H1 (cell line): Measurements from ENCODE around the gene XPO5. TPM values are rescaled to one million over a fixed set of nuclear protein-coding genes. Genes with fewer than 3 reads are reported as not detected.

ENCODE experiments used
- EP300 ChIP-seq, 2 experiments: IDR thresholded peaks; 1 replicate in 1 of 2; 2 replicates in 1 of 2; pipeline ENCODE4 v1.6.1; 2011 to 2012; ENCODE audit warnings: low read depth in 2 of 2, low read length in 2 of 2, mild to moderate bottlenecking in 2 of 2, borderline replicate concordance in 1 of 2, inconsistent platforms in 1 of 2, moderate library complexity in 1 of 2
- GABPA ChIP-seq: IDR thresholded peaks from 2 replicates; pipeline ENCODE4 v1.6.1; 2011; ENCODE audit warnings: mild to moderate bottlenecking, low read length, moderate library complexity, borderline replicate concordance; ENCODE audit not compliant: insufficient read depth
- JUN ChIP-seq: IDR thresholded peaks from 2 replicates; pipeline ENCODE4 v1.6.1; 2011; ENCODE audit warnings: low read depth, mild to moderate bottlenecking, improper control_type of control experiment, low read length
- MAX ChIP-seq: IDR thresholded peaks from 2 replicates; pipeline ENCODE4 v1.6.1; 2012; ENCODE audit warnings: inconsistent platforms
- NRF1 ChIP-seq: IDR thresholded peaks from 2 replicates; pipeline ENCODE4 v1.6.1; 2011; ENCODE audit warnings: mild to moderate bottlenecking, low read depth, low read length, improper control_type of control experiment
- PHF8 ChIP-seq: fragments of 200-600 bp; sonication (generic); conservative IDR thresholded peaks from 2 replicates; pipeline ENCODE4 v1.7.1; 2012; ENCODE audit warnings: low read depth, mild to moderate bottlenecking, inconsistent platforms, low read length, moderate library complexity
- SIX5 ChIP-seq: IDR thresholded peaks from 2 replicates; pipeline ENCODE4 v1.6.1; 2011; ENCODE audit warnings: mild to moderate bottlenecking, low read depth, low read length
- TAF1 ChIP-seq: IDR thresholded peaks from 2 replicates; pipeline ENCODE4 v1.6.1; 2011; ENCODE audit warnings: mild to moderate bottlenecking, low read depth, low read length
- TCF12 ChIP-seq: IDR thresholded peaks from 2 replicates; pipeline ENCODE4 v1.6.1; 2011; ENCODE audit warnings: low read depth, mild to moderate bottlenecking, low read length
- polyA plus RNA-seq, 7 experiments: library from polyadenylated mRNA; depleted of rRNA in 3 of 7; stranded (reverse) in 5 of 7; unstranded in 2 of 7; fragments of >200 nt in 5 of 7; fragments of 200-250 nt in 2 of 7; gene quantifications; 1 replicate in 5 of 7; 2 replicates in 1 of 7; 4 replicates in 1 of 7; pipeline versions ENCODE4 v1.2.1 to v1.2.3, GENCODE V29; 2011 to 2013; ENCODE audit warnings: missing spikeins in 2 of 7, mixed read lengths in 2 of 7
- total RNA-seq: library from RNA; stranded (reverse); fragmentation: NEBNext Ultra II Directional; extraction: Animal tissue kit (Norgen Biotek cat#: 25700); gene quantifications from 2 replicates; pipeline ENCODE4 v1.2.1, GENCODE V29; 2021

The XPO5 gene
- total and polyA plus RNA-seq, 2 of the 8 experiments (the other 6 are each of a cell fraction or from before 2014, with no cell fraction given) = 80.6 to 95.7 TPM

- TF ChIP-seq SIX5 = no peak
- no peak for TF ChIP-seq NRF1
- no peak for TF ChIP-seq GABPA
- TF ChIP-seq JUN = no peak
- no peak for TF ChIP-seq PHF8
- no peak for TF ChIP-seq TAF1
- TF ChIP-seq TCF12 = no peak
- TF ChIP-seq MAX = no peak
- TF ChIP-seq EP300 (IDR thresholded peaks at IDR 0.05; ENCODE audit: borderline replicate concordance in 1 of 2, low read depth in 2 of 2, low read length in 2 of 2) = no peak
Measured at GRCh38 chr6:43621078-43621835, 45.4 kb upstream of the XPO5 start (continued).
